Measurements from ENCODE around the gene PLD4. TPM values are rescaled to one million over a fixed set of nuclear protein-coding genes. Genes with fewer than 3 reads are reported as not detected.

The PLD4 gene
- total RNA-seq, 4 donors from 2014 or later, result under 0.01 to 1.3 TPM; not detected in 2

DNA sequence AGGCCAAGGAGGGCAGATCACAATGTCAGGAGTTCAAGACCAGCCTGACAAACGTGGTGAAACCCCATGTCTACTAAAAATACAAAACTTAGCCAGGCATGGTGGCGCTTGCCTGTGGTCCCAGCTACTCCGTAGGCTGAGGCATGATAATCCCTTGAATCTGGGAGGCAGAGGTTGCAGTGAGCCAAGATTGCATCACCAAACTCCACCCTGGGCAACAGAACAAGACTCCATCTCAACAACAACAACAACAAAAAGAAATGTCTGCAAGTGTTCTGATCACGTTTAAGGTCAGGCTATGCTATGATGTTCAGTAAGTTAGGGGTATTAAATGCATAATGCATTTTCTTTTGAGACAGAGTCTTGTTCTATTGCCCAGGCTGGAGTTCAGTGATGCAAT lies 6.7 kb upstream of the PLD4 start:
- TF ChIP-seq CTCF (IDR thresholded peaks at IDR 0.05; ENCODE audit: low read depth), result no peak

- TF ChIP-seq CTCF (IDR thresholded peaks at IDR 0.05; ENCODE audit: low read depth), result no peak
These were observed 4.7 kb upstream of the PLD4 start for GRCh38 chr14:104919993-104920315.

GRCh38 chr14:104923640-104924420 lies 849 bp upstream of the PLD4 start:
- TF ChIP-seq CTCF (IDR thresholded peaks at IDR 0.05; ENCODE audit: low read depth), result no peak

GRCh38 chr14:104925214-104925854 lies 655 bp downstream of the PLD4 start:
- TF ChIP-seq CTCF (IDR thresholded peaks at IDR 0.05; ENCODE audit: low read depth), result no peak

DNA sequence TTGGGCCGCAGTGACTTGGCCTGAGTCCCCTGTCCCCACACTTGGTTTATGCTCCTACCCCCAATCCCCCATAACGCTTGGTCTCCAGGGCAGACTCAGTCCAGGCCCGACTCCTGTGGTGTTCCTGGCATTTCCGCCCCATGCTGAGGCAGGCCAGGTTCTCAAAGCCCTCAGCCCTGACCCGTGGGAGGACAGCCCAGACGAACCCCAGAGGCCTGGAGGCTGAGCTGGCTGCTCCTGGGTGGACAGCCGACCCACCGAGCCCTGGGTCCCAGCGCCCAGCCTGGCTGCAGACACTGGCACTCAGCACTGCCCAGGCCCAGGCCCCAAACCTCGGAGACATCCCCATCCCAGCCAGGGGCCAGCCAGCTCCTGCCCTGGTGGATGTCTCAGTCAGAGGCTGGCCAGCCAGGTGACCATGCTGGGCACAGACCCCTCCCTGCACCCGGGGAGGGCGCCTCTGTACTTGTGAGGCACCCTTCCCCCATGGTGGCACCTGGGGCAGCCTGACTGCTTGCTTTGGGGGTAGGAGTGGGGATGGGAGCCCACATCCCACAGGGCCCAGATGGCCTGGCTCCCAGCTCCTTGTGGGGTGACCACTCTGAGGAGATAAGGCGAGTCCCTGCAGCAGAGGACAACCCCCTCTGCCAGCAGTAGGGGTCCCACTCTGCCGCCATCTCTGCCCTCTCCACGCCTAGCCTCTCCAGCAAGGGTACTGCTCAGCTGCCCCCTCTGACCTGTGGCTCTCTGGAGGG lies 1.4 kb downstream of the PLD4 start:
- no peak for TF ChIP-seq CTCF (IDR thresholded peaks at IDR 0.05; ENCODE audit: low read depth)

DNA sequence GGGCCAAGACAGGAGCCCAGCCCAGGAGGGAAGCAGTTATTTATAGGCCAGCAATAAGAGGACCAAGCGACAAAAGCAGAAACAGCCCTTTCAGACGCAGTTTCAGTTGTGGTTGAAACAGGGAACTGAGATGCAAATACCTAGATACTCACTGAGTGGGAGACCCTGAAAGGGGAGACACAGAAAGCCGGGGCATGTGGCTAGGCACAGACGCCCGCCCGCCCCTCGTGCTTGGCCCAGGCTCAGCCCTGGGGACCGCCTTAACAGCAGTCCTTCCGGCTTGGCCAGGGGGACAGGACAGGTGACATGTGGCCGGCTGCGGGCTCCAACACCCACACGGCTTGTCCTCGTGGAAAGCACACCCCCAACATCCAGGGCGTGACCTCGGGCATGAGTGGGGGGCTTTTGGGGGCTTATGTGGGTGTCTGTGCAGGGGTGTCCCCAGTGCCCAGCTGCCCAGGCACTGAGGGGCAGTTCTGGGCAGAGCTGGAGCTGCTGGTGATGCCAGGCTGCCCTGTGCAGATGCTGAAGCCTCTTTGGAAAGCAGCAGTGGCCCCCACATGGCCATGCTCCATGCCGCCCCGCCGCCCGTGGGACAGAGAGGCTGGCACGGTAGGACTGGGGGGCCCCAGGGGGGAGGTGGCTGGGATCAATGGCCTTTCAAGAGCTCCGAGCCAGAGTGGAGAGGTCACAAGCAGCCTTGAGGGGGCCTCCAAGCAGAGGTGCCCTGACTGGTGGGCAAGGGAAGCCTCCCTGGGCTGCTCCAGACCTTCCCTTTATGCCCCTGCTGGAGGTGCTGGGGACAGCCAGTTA lies 2.1 kb downstream of the PLD4 start:
- TF ChIP-seq CTCF (IDR thresholded peaks at IDR 0.05; ENCODE audit: low read depth), result no peak

Measured in subcutaneous adipose tissue (tissue), 4 donors.